ENCODE results near the gene OR8H3. TPM values are rescaled to one million over a fixed set of nuclear protein-coding genes. Genes with fewer than 3 reads are reported as not detected.
"Not testable (repeated sequence)": the region's sequence is repeated elsewhere in the genome, so short reads cannot be mapped to it uniquely, and the experiment has no call there.

The OR8H3 gene
- total RNA-seq, 1 experiment from 2014 or later: not detected

DNA sequence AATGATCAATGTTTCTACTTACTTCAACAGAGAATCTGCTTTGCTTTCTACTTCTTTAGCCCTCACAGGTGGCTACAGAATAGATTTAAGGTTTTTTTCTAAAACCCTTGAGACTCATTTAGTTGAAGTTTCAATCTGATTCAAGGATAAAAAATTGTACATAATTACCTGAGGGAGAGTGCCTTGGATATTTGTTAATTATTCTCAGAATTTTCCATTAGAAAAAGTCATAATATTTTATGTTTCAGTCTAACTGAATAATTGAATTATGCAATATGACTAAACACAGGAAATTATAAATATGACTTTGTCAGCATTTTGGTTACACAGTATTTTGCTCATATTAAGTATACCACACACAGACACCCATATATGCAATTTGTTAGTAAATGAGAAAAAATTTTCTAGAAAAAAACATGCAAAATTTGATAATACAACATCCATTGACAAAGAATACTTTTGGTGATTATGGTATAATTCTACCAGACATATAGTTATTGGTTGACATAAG is 18.0 kb downstream of the OR8H3 start, which contains the start of gene OR8J3:
OR8J3 (minus strand) TSS at position 51 of the 511 bp plus-strand sequence. CDS start 2,483 bp downstream, outside the sequence.
- Histone ChIP-seq H3K9me3 (ENCODE audit: control insufficient read depth, low read depth, low read length) (no peaks in the 10 kb centered on the region), H3K79me2 (ENCODE audit: insufficient read depth, low read length) (no peaks in the 10 kb centered on the region), H3K56ac (ENCODE audit: insufficient read length, low read depth, low read length) (no peak within 1 kb of the TSS), H2BK20ac (ENCODE audit: low read depth, low read length, poor library complexity, severe bottlenecking) (no peak within 1 kb of the TSS), H2BK5ac (ENCODE audit: insufficient read length, low read length) (no peak within 1 kb of the TSS), H3K4ac (ENCODE audit: low read depth, low read length) (no peak within 1 kb of the TSS), H3T11ph (ENCODE audit: low read length) (no peak within 1 kb of the TSS), H2BK12ac (ENCODE audit: insufficient read length, low read depth, low read length) (no peak within 1 kb of the TSS), H3K4me2 (ENCODE audit: insufficient read depth, insufficient read length, low read length) (no peak within 1 kb of the TSS), H3K18ac (ENCODE audit: insufficient read length, low read depth, low read length) (no peak within 1 kb of the TSS), H3K79me1 (ENCODE audit: insufficient read depth, low read depth, low read length, poor library complexity, severe bottlenecking) (no peaks in the 10 kb centered on the region), H3K27me3 (ENCODE audit: insufficient read depth, low read length) (no peaks in the 10 kb centered on the region), H4K8ac (replicated peaks; ENCODE audit: insufficient read length, low read depth, low read length) (no peak within 1 kb of the TSS), H2BK120ac (ENCODE audit: low read depth, low read length, poor library complexity, severe bottlenecking) (no peak within 1 kb of the TSS), H3K14ac (ENCODE audit: insufficient read depth, low read length) (no peak within 1 kb of the TSS), H2BK15ac (ENCODE audit: low read depth, low read length) (no peak within 1 kb of the TSS), H4K5ac (ENCODE audit: insufficient read length, low read depth, low read length) (no peak within 1 kb of the TSS), H2AFZ (ENCODE audit: low read length) (no peak within 1 kb of the TSS), H3K9ac (ENCODE audit: extremely low read depth, insufficient read length, low read length) (no peak within 1 kb of the TSS), H4K91ac (ENCODE audit: insufficient read length, low read depth, low read length) (no peak within 1 kb of the TSS), H3K4me1 (ENCODE audit: insufficient read depth, low read length) (no peaks in the 10 kb centered on the region), H3K23ac (ENCODE audit: insufficient read length, low read depth, low read length) (no peak within 1 kb of the TSS), H3K27ac (ENCODE audit: insufficient read length, low read depth, low read length) (no peak within 1 kb of the TSS), H4K20me1 (ENCODE audit: control insufficient read depth, insufficient read depth, insufficient read length) (no peaks in the 10 kb centered on the region), H2AK5ac (ENCODE audit: insufficient read length, low read length) (no peak within 1 kb of the TSS), H3K23me2 (ENCODE audit: insufficient read length, low read depth, low read length, poor library complexity, severe bottlenecking) (no peaks in the 10 kb centered on the region)
- peaks cover 0 to 10% (median 6%) of the 10 kb centered on the region in 3 experiments; a peak in 4 of 7 replicates for H3K36me3 Mint-ChIP-seq (ENCODE audit: insufficient read depth in 1 of 3, low read depth in 3 of 3)
- DNase-seq: no peak
- H3K9me3 Mint-ChIP-seq: peaks cover 12 to 35% of the 10 kb centered on the region in 2 experiments
- no peak for TF ChIP-seq CTCF (conservative IDR thresholded peaks at IDR 0.05)
- H3K4me1 Mint-ChIP-seq: no peaks in the 10 kb centered on the region
- H3K4me3 Mint-ChIP-seq: no peak within 1 kb of the TSS
- H3K27ac Mint-ChIP-seq: no peak within 1 kb of the TSS
- no peaks in the 10 kb centered on the region for H3K27me3 Mint-ChIP-seq (ENCODE audit: low read depth)

GRCh38 chr11:56143681-56144080 is 21.5 kb downstream of the OR8H3 start:
- not testable (repeated sequence) for H3K4me3 Mint-ChIP-seq; H3K79me1 ChIP-seq (ENCODE audit: insufficient read depth, low read depth, low read length, poor library complexity, severe bottlenecking); H2BK20ac ChIP-seq (ENCODE audit: low read depth, low read length, poor library complexity, severe bottlenecking); H3K27me3 Mint-ChIP-seq (ENCODE audit: low read depth); H2AFZ ChIP-seq (ENCODE audit: low read length); H4K8ac ChIP-seq (replicated peaks; ENCODE audit: insufficient read length, low read depth, low read length); H3K4me1 Mint-ChIP-seq; H3K27ac ChIP-seq (ENCODE audit: insufficient read length, low read depth, low read length); H2BK15ac ChIP-seq (ENCODE audit: low read depth, low read length); H3K4me1 ChIP-seq (ENCODE audit: insufficient read depth, low read length); H3K18ac ChIP-seq (ENCODE audit: insufficient read length, low read depth, low read length); H3K9me3 ChIP-seq (ENCODE audit: control insufficient read depth, low read depth, low read length); H4K20me1 ChIP-seq (ENCODE audit: control insufficient read depth, insufficient read depth, insufficient read length); H3K27ac Mint-ChIP-seq; H3K27me3 ChIP-seq (ENCODE audit: insufficient read depth, low read length); H3K23ac ChIP-seq (ENCODE audit: insufficient read length, low read depth, low read length); H3K14ac ChIP-seq (ENCODE audit: insufficient read depth, low read length); H3K4ac ChIP-seq (ENCODE audit: low read depth, low read length); H2AK5ac ChIP-seq (ENCODE audit: insufficient read length, low read length); H3K23me2 ChIP-seq (ENCODE audit: insufficient read length, low read depth, low read length, poor library complexity, severe bottlenecking); H3K79me2 ChIP-seq (ENCODE audit: insufficient read depth, low read length); H3K56ac ChIP-seq (ENCODE audit: insufficient read length, low read depth, low read length); H3T11ph ChIP-seq (ENCODE audit: low read length); H2BK120ac ChIP-seq (ENCODE audit: low read depth, low read length, poor library complexity, severe bottlenecking); H2BK12ac ChIP-seq (ENCODE audit: insufficient read length, low read depth, low read length); H4K5ac ChIP-seq (ENCODE audit: insufficient read length, low read depth, low read length); DNase-seq; H2BK5ac ChIP-seq (ENCODE audit: insufficient read length, low read length); H3K9ac ChIP-seq (ENCODE audit: extremely low read depth, insufficient read length, low read length); H4K91ac ChIP-seq (ENCODE audit: insufficient read length, low read depth, low read length); H3K4me2 ChIP-seq (ENCODE audit: insufficient read depth, insufficient read length, low read length)
- peaks cover 0 to 10% (median 8%) of the 10 kb centered on the region in 3 experiments; a peak in 4 of 7 replicates for H3K36me3 Mint-ChIP-seq (ENCODE audit: insufficient read depth in 1 of 3, low read depth in 3 of 3)
- H3K9me3 Mint-ChIP-seq: peaks cover 12 to 36% of the 10 kb centered on the region in 2 experiments
- WGBS (ENCODE audit: extremely low coverage, insufficient read length, low lambda C conversion rate): no CpG with 5 or more reads among the region's 30 CpGs

All from H9 (cell line).